Activated naive CD4-positive, alpha-beta T cell treated with anti-CD3 and anti-CD28 coated beads, Interleukin-2, amount 10 ng/mL, durations not matched to agents 5 hours and 36 hours (primary cell): ENCODE measurements around the gene SELENOI. TPM values are rescaled to one million over a fixed set of nuclear protein-coding genes. Genes with fewer than 3 reads are reported as not detected.

Experiments
- total RNA-seq, 2 experiments: library from RNA; stranded (reverse); gene quantifications; one replicate each; pipeline ENCODE4 v1.2.3, GENCODE V29; 2021

Gene SELENOI, protein sequence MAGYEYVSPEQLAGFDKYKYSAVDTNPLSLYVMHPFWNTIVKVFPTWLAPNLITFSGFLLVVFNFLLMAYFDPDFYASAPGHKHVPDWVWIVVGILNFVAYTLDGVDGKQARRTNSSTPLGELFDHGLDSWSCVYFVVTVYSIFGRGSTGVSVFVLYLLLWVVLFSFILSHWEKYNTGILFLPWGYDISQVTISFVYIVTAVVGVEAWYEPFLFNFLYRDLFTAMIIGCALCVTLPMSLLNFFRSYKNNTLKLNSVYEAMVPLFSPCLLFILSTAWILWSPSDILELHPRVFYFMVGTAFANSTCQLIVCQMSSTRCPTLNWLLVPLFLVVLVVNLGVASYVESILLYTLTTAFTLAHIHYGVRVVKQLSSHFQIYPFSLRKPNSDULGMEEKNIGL
- total RNA-seq = 10 to 100 TPM; 20.4 to 25.6 TPM

DNA sequence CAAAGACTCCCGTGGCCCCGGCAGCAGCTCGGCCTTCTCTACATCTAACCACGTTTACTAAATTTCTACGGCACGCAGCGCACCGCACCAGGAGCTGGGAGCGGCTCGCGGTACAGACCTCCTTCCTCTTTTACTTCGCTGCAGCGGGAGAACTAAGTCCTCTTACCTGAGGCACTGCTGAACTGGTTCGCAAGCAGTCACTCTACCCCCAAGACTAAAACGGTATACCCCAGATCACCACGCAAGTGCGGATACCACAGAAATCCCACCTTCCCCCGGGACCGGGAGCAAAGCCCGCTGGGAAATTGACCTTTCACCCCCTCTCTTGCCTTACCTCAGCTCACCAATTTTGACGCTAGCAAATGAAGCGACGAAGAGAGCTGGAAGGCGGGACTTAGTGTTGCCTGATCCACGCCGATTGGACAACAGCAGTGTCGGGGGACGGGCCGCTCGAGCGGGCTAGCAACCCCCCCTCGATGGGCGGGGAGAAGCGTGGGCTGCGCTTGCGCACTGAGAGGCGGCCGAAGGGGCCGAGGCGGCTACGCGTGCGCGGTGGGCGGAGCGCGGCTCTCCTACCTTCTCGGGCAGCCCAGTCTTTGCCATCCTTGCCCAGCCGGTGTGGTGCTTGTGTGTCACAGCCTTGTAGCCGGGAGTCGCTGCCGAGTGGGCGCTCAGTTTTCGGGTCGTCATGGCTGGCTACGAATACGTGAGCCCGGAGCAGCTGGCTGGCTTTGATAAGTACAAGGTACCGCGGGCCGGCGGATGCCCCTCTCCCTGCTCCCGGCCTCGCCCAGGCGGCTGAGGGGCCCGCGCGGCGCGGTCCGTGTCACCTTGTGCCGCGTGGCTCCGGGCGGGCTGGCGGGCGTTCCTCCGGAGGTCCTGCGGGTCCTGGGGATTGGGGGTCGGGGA, at the start of gene SELENOI:
SELENOI (plus strand) TSS at position 599 of the 909 bp plus-strand sequence; CDS start at position 689, 90 bp downstream.

DNA sequence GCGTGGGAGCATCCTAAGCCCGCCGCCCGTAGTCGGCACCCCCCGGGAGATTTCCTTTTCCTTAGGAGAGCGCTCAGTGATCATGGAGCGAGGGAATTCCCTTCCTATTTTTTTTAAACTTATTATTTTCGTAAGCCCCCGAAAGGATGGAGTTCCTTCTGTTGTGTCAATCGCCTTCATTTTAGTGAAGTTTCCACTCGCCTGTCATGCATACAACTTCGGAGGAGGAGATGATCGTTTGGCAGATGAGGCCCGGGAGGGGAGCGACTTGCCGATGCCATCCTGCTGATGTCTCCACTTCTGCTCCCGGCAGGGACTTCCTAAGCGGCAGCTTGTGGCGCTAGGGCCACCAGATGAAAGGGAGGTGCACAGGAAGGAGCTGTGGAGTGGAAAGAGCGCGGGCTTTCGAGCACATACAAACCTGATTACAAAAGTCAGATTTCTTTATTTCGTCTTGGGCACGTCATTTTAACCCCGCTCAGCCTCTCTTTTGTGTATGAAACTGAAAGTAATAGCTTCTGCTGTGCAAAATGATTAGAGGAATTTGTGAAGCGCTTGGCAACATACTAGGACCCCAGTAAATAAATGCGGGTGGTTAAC, 611 bp downstream of the SELENOI start, which contains the start of gene ADGRF3:
ADGRF3 (minus strand) TSS at position 336 of the 600 bp plus-strand sequence. CDS start 555 bp downstream, outside the sequence.

DNA sequence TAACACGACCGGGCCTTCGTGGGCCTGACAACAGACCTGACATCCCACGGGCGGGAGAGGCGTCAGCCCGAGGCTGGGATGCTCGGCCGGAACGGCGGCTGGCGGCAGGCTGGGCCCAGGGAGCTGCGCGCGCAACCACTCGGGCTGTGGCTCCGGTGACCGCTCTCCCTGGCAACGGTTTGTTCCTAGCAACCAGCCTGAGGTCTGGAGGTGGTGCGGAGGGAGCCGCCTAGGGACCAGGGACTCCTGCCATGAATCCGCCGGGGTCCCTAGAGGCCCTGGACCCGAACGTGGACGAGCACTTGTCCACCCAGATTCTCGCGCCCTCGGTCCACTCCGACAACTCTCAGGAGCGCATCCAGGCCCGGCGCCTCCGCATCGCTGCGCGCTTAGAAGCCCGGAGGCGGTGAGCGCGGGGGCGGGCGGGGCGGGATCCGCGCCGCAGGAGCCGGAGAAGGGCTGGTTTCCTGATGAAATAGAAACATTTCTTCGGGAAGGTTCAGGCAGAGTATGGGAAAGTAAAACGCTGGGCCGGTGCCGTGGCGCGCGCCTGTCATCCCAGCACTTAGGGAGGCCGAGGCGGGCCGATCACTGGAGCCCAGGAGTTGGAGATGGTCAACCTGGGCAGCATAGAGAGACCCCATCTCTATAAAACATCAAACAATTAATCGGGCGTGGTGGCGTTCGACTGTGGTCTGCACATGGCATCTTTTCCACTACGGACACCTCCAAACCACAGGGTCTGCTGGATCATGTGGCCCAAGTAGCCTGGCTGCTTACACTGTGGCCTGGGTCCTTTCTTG, 56.0 kb downstream of the SELENOI start, which contains the start of gene DRC1:
DRC1 (plus strand) TSS at position 182 of the 803 bp plus-strand sequence; CDS start at position 252, 70 bp downstream.

Other genes starting within 250 kb of the SELENOI start
- gene GAREM2, start 173.1 kb upstream of the SELENOI start, total RNA-seq = 1 to 10 TPM; 2.7 to 5.7 TPM
- 100 to 1,000 TPM; 127 to 131 TPM for gene HADHA, start 101.5 kb upstream of the SELENOI start, total RNA-seq
- gene HADHB, start 101.2 kb upstream of the SELENOI start, total RNA-seq = 10 to 100 TPM; 59.5 to 66.6 TPM
- 1 to 10 TPM; 5.2 to 5.9 TPM for gene ADGRF3, start 646 bp downstream of the SELENOI start, total RNA-seq
- not detected for gene DRC1, start 55.8 kb downstream of the SELENOI start, total RNA-seq
- under 1 TPM; 0.67 to 0.96 TPM for gene OTOF, start 132.0 kb downstream of the SELENOI start, total RNA-seq